Thyroid gland (tissue), 4 donors: ENCODE data around the gene TUNAR. TPM values are rescaled to one million over a fixed set of nuclear protein-coding genes. Genes with fewer than 3 reads are reported as not detected.

Experiments used
- total RNA-seq, 4 donors: library from RNA; depleted of rRNA; stranded (reverse); fragments of >200 nt; gene quantifications; one replicate each; pipeline ENCODE4 v1.2.3, GENCODE V29; 2016

The TUNAR gene
- total RNA-seq, 4 donors from 2014 or later: 0.44 TPM; not detected in 3

Other genes starting within 250 kb of the TUNAR start
- gene TCL1B, start 190.4 kb upstream of the TUNAR start, total RNA-seq: not detected
- gene TCL1A, start 162.7 kb upstream of the TUNAR start, total RNA-seq: not detected
- gene C14orf132, start 162.5 kb downstream of the TUNAR start, total RNA-seq: 1 to 10 TPM; 2.7 to 3.7 (median 3.0) TPM